PC-9 (cell line): ENCODE data around the gene FHDC1. TPM values are rescaled to one million over a fixed set of nuclear protein-coding genes. Genes with fewer than 3 reads are reported as not detected.

ENCODE experiments used
- BruUV-seq: library from RNA; stranded (reverse); fragments of 400-500 nt; replicated peaks from 2 replicates; lab custom pipeline; 2021; lab: Mats Ljungman, UMichigan
- CTCF ChIA-PET: fragments of 300-600 bp; sonication (Branson Sonifier 250); formaldehyde crosslinking; loops from one replicate; lab custom pipeline; 2022; ENCODE audit warnings: antibody characterized with exemption; lab: Charles Lee
- POLR2A ChIA-PET: fragments of 300-600 bp; sonication (Branson Sonifier 250); formaldehyde crosslinking; loops from one replicate; lab custom pipeline; 2022; ENCODE audit warnings: antibody characterized with exemption; ENCODE audit not compliant: unreplicated experiment; lab: Charles Lee
- DNase-seq, 2 experiments: peaks; one replicate each; pipeline versions ENCODE4 v3.0.0 to v3.0.0-alpha.2; 2015 to 2022; ENCODE audit warnings: mixed read lengths in 1 of 2
- H2AFZ ChIP-seq: fragments of 200-600 bp; sonication (generic); 2 replicates; pipeline ENCODE4 v1.8.1; 2017; ENCODE audit warnings: antibody characterized with exemption
- H3F3A ChIP-seq: fragments of 200-600 bp; sonication (generic); 2 replicates; pipeline ENCODE4 v1.8.1; 2017; ENCODE audit warnings: antibody characterized with exemption, mild to moderate bottlenecking, low read depth; ENCODE audit not compliant: insufficient read depth
- H3K27ac ChIP-seq: fragments of 200-600 bp; sonication (generic); 2 replicates; pipeline ENCODE4 v1.6.1; 2016; ENCODE audit warnings: mixed run types
- H3K27me3 ChIP-seq: fragments of 200-600 bp; sonication (generic); 2 replicates; pipeline ENCODE4 v1.6.1; 2016; ENCODE audit warnings: low read depth, mixed run types; ENCODE audit not compliant: insufficient read depth
- H3K36me3 ChIP-seq: fragments of 200-600 bp; sonication (generic); 2 replicates; pipeline ENCODE4 v1.6.1; 2016; ENCODE audit warnings: low read depth, mixed run types
- H3K4me1 ChIP-seq: fragments of 200-600 bp; sonication (generic); replicated peaks from 2 replicates; pipeline ENCODE4 v1.6.1; 2016; ENCODE audit warnings: mixed run types; ENCODE audit not compliant: insufficient read depth
- H3K4me2 ChIP-seq: fragments of 200-600 bp; sonication (generic); 2 replicates; pipeline ENCODE4 v1.6.1; 2017; ENCODE audit warnings: mixed run types
- H3K4me3 ChIP-seq: fragments of 200-600 bp; sonication (generic); 2 replicates; pipeline ENCODE4 v1.6.1; 2016; ENCODE audit warnings: mixed run types
- H3K79me2 ChIP-seq: fragments of 200-600 bp; sonication (generic); 2 replicates; pipeline ENCODE4 v1.6.1; 2017; ENCODE audit warnings: low read depth, mixed run types
- H3K9me2 ChIP-seq: fragments of 200-600 bp; sonication (generic); 2 replicates; pipeline ENCODE4 v1.8.1; 2017; ENCODE audit warnings: mild to moderate bottlenecking; ENCODE audit not compliant: insufficient read depth
- H3K9me3 ChIP-seq: fragments of 200-600 bp; sonication (generic); 2 replicates; pipeline ENCODE4 v1.8.1; 2016; ENCODE audit warnings: low read depth; ENCODE audit not compliant: insufficient read depth
- H4K20me1 ChIP-seq: fragments of 200-600 bp; sonication (generic); 2 replicates; pipeline ENCODE4 v1.8.1; 2017; ENCODE audit not compliant: insufficient read depth
- CTCF ChIP-seq: fragments of 200-600 bp; sonication (generic); conservative IDR thresholded peaks from 2 replicates; pipeline ENCODE4 v1.6.1; 2017; ENCODE audit warnings: mixed run types, antibody characterized with exemption, mild to moderate bottlenecking, moderate library complexity
- EZH2 ChIP-seq: fragments of 200-600 bp; sonication (generic); IDR thresholded peaks from 2 replicates; pipeline ENCODE4 v1.8.0; 2017; ENCODE audit warnings: antibody characterized with exemption, low read depth
- intact Hi-C: fragments of 100-400 bp; cut with micrococcal nuclease; formaldehyde crosslinking; loops from one replicate; pipeline ENCODE4 v1.10.0; 2022; ENCODE audit not compliant: unreplicated experiment
- total RNA-seq: library from RNA; stranded (reverse); gene quantifications from 2 replicates; pipeline ENCODE4 v1.2.3, GENCODE V29; 2021

FHDC1 gene
- total RNA-seq, 1 experiment from 2014 or later, result 17.4 TPM

- DNase-seq, result no peak
- Histone ChIP-seq H3K27me3 (no peaks in the 10 kb centered on the region), H3K9me3 (no peaks in the 10 kb centered on the region), H3F3A (peaks cover 14% of the 10 kb centered on the region; the same call in 1 of the 2 replicates), H3K27ac (no peak overlapping the region), H4K20me1 (no peaks in the 10 kb centered on the region), H3K79me2 (no peaks in the 10 kb centered on the region), H3K36me3 (no peaks in the 10 kb centered on the region), H2AFZ (no peak overlapping the region), H3K4me3 (no peak overlapping the region), H3K4me2 (no peak overlapping the region), H3K9me2 (no peaks in the 10 kb centered on the region), H3K4me1 (peaks cover 16% of the 10 kb centered on the region)
- ChIA-PET POLR2A (no interaction called here), CTCF (no interaction called here)
- intact Hi-C loops, result no loop called here
- TF ChIP-seq CTCF, result no peak
- no TSS peak for BruUV-seq
These were observed 66.0 kb downstream of the FHDC1 start for GRCh38 chr4:153002110-153002509.

- no peaks in the 10 kb centered on the region for H3K36me3 ChIP-seq
- no peak overlapping the region for H3K27ac ChIP-seq
- H3K4me2 ChIP-seq, result no peak overlapping the region
- POLR2A ChIA-PET, result interaction anchor here (0.5 kb wide), 1 partner anchor 32 kb away, joined by 3 read pairs; no protein-coding TSS in a partner anchor
- CTCF ChIA-PET, result no interaction called here
- DNase-seq, result no peak
- TF ChIP-seq CTCF (no peak), EZH2 (no peak)
- no peak overlapping the region for H3K4me3 ChIP-seq
- H3K27me3 ChIP-seq, result no peaks in the 10 kb centered on the region
- H3K9me2 ChIP-seq, result no peaks in the 10 kb centered on the region
- no TSS peak for BruUV-seq
- no peaks in the 10 kb centered on the region for H3K9me3 ChIP-seq
- no peaks in the 10 kb centered on the region for H3F3A ChIP-seq
- H3K79me2 ChIP-seq, result no peaks in the 10 kb centered on the region
- H3K4me1 ChIP-seq, result no peaks in the 10 kb centered on the region
- intact Hi-C loops, result no loop called here
- no peak overlapping the region for H2AFZ ChIP-seq
- no peaks in the 10 kb centered on the region for H4K20me1 ChIP-seq
These were observed 68.1 kb downstream of the FHDC1 start for GRCh38 chr4:153004081-153004850.

GRCh38 chr4:153005899-153006381 lies 69.8 kb downstream of the FHDC1 start:
- Histone ChIP-seq H3K4me3 (no peak overlapping the region), H3K4me2 (no peak overlapping the region), H3K4me1 (no peaks in the 10 kb centered on the region), H3K36me3 (no peaks in the 10 kb centered on the region), H3K9me3 (no peaks in the 10 kb centered on the region), H3K9me2 (no peaks in the 10 kb centered on the region), H2AFZ (no peak overlapping the region), H4K20me1 (no peaks in the 10 kb centered on the region), H3K27ac (no peak overlapping the region), H3K79me2 (no peaks in the 10 kb centered on the region), H3F3A (no peaks in the 10 kb centered on the region), H3K27me3 (no peaks in the 10 kb centered on the region)
- intact Hi-C loops, result no loop called here
- DNase-seq, result no peak
- TF ChIP-seq CTCF (no peak), EZH2 (no peak)
- CTCF ChIA-PET, result no interaction called here
- POLR2A ChIA-PET, result interaction anchor here (0.6 kb wide), 1 partner anchor 8 kb away, joined by 3 read pairs; no protein-coding TSS in a partner anchor
- BruUV-seq, result no TSS peak
